ENCODE measurements around the gene ACOT8. TPM values are rescaled to one million over a fixed set of nuclear protein-coding genes. Genes with fewer than 3 reads are reported as not detected.
"Not testable (repeated sequence)": the region's sequence is repeated elsewhere in the genome, so short reads cannot be mapped to it uniquely, and the experiment has no call there.

The ACOT8 gene
- total and polyA plus RNA-seq, 4 experiments from 2014 or later: 30.6 to 54.3 (median 35.7) TPM

DNA sequence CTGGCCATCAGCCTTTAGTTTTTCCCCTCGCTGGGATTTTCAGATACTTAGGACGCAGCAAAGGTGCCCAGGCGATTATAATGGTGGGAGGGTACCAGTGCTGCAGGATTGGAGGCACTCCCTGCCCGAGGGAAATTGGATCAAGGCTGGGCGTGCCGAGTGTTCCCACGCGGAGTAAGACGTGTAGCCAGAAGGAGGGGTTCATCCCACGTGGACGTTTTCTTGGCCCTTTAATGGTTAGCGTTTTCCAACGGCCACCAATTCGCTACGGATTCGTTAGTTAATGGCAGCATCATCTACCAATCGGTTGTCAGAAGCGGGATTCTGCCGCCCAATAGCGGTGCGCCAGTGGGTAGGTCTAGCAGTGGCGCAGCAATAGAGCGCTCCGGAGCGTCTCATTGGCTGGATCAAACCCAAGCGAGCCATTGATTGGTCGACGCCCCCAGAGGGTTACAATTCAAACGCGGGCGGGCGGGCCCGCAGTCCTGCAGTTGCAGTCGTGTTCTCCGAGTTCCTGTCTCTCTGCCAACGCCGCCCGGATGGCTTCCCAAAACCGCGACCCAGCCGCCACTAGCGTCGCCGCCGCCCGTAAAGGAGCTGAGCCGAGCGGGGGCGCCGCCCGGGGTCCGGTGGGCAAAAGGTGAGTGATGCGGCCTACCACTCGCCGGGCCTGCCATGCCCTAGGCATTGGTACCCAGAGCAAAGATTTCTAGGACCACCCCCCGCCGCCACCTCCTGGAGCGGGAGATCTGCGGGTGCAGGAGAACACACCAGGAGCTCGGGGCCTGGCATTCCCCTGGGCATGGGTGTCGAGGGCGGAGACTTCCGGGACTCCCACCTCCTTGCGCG is 44.8 kb downstream of the ACOT8 start, which contains the start of gene UBE2C:
TSS of gene UBE2C (plus strand) at position 488 of the 849 bp plus-strand sequence. CDS start at position 540, 52 bp downstream.
- ChIA-PET POLR2A (ENCODE audit: partially characterized antibody) (interaction anchor here (0.6 to 1.8 kb wide), 8 partner anchors 9 to 160 kb away, joined by 3 to 8 read pairs (median 4); partner anchors contain the start of genes ACOT8, DNTTIP1, WFDC3 and ZNF335), CTCF (ENCODE audit: partially characterized antibody) (interaction anchor here (0.7 to 1.7 kb wide), 3 partner anchors 13 to 149 kb away, joined by 3 to 9 read pairs (median 4); no protein-coding TSS in a partner anchor)
- intact Hi-C loops (cut with micrococcal nuclease): loop anchor here (1.0 to 2.0 kb wide), 5 partner anchors 22 to 159 kb away; partner anchors contain the start of genes ACOT8, DNTTIP1, WFDC3 and ZSWIM1
- no peaks in the 10 kb centered on the region for H3K27me3 ChIP-seq (ENCODE audit: insufficient read depth, low read length)
- peak within 1 kb of the TSS; percentile 37 to 68 for H3K4me3 ChIP-seq (ENCODE audit: low read length in 2 of 2)
- Mint-ChIP-seq H3K36me3 (peaks cover 24 to 37% of the 10 kb centered on the region in 2 donors), H3K27me3 (no peaks in the 10 kb centered on the region), H3K27ac (peak within 1 kb of the TSS; percentile 53 to 89 (median 70)), H3K4me3 (peak within 1 kb of the TSS; percentile 82 to 92 (median 86)), H3K9me3 (no peaks in the 10 kb centered on the region), H3K4me1 (peaks cover 7 to 23% (median 14%) of the 10 kb centered on the region in 4 donors)
- peak within 1 kb of the TSS; percentile 44 for H3K27ac ChIP-seq (ENCODE audit: low read depth, low read length)
- H3K4me1 ChIP-seq (ENCODE audit: insufficient read depth, low read length): peaks cover 15% of the 10 kb centered on the region
- H3K9me3 ChIP-seq (ENCODE audit: control insufficient read depth in 1 of 2, low read length in 2 of 2): no peaks in the 10 kb centered on the region
- peak; percentile 92 to 96 (median 94) for DNase-seq
- peaks cover 12% of the 10 kb centered on the region for H3K36me3 ChIP-seq (ENCODE audit: insufficient read depth, low read length)

DNA sequence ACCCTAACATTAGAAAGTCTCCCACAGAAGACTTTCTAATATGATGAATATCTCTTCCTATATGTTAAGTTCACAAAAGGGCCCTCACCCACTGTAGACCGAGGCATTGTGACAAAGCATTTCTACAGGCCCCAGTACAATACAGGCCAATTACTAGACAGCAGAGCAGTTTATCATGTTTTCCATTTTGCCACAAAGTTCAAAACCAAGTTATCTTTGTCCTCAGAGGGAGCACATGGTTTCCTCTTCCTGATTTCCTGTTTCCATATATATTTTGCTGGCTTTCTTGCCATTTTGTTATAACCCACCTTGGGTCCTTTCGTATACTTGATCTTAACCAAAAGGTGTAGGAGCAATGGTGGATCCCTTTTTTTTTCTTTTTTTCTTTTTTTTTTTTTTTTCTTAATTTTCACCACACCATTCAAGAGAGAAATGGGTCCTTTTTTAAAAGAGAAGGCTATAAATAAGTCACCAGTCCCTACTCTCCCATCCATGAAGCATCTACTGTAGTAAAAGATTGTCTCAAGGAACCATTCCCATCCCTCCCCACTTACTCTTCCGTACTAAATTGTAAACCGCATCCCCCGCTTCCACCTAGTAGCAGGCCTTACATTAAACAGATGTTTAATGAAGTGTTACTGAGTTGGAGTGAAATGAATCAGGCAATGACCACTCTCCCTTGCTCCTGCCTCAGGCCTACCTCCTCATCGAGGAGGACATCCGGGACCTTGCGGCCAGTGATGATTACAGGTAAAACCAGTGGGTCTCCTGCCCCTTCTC is 46.8 kb downstream of the ACOT8 start:
- no peak overlapping the region for H3K27ac ChIP-seq (ENCODE audit: low read depth, low read length)
- POLR2A ChIA-PET (ENCODE audit: partially characterized antibody): interaction anchor here (1.0 kb wide), 1 partner anchor 435 kb away, joined by 3 read pairs; no protein-coding TSS in a partner anchor
- no peak overlapping the region for H3K4me3 ChIP-seq (ENCODE audit: low read length in 2 of 2)
- H3K27ac Mint-ChIP-seq: peak overlapping the region in 3 of 7 donors; percentile 34 to 66 (median 38)
- H3K4me3 Mint-ChIP-seq: no peak overlapping the region
- intact Hi-C loops (cut with micrococcal nuclease): no loop called here
- H3K27me3 ChIP-seq (ENCODE audit: insufficient read depth, low read length): no peaks in the 10 kb centered on the region
- H3K9me3 Mint-ChIP-seq: no peaks in the 10 kb centered on the region
- no peaks in the 10 kb centered on the region for H3K9me3 ChIP-seq (ENCODE audit: control insufficient read depth in 1 of 2, low read length in 2 of 2)
- peaks cover 23% of the 10 kb centered on the region for H3K36me3 ChIP-seq (ENCODE audit: insufficient read depth, low read length)
- peaks cover 15% of the 10 kb centered on the region for H3K4me1 ChIP-seq (ENCODE audit: insufficient read depth, low read length)
- no peaks in the 10 kb centered on the region for H3K27me3 Mint-ChIP-seq
- CTCF ChIA-PET (ENCODE audit: partially characterized antibody): interaction anchor here (1.7 kb wide), 1 partner anchor 11 kb away, joined by 9 read pairs; no protein-coding TSS in a partner anchor
- peaks cover 28 to 51% of the 10 kb centered on the region in 2 donors for H3K36me3 Mint-ChIP-seq
- no peak for DNase-seq
- H3K4me1 Mint-ChIP-seq: peaks cover 7 to 23% (median 14%) of the 10 kb centered on the region in 4 donors

DNA sequence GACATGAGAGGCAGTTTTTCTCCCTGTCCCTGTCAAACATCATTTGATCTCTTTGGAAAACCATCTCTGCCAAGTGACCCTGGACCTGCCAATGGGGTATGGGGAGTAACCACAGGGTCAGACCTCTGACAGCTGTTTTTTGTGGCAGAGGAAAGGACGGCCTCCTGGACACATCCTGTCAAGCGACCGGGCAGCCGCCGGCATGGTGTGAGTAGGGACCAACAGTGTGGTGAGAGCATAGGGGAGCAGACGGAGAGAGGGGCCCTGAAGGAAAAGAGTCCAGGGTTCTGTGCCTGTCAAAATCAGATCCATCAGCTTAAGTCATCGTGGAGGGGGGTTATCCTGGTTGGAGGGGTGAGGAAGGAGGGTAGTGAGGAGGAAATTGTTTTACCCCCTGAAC is 55.3 kb downstream of the ACOT8 start:
- no peaks in the 10 kb centered on the region for H3K27me3 ChIP-seq (ENCODE audit: insufficient read depth, low read length)
- H3K36me3 ChIP-seq (ENCODE audit: insufficient read depth, low read length): peaks cover 53% of the 10 kb centered on the region
- H3K36me3 Mint-ChIP-seq: peaks cover 33 to 47% of the 10 kb centered on the region in 2 donors
- ChIA-PET CTCF (ENCODE audit: partially characterized antibody) (interaction anchor here (1.4 kb wide), 1 partner anchor 10 kb away, joined by 4 read pairs; the partner anchor contains the start of genes DNTTIP1 and WFDC3), POLR2A (ENCODE audit: partially characterized antibody) (no interaction called here)
- no peak overlapping the region for H3K4me3 ChIP-seq (ENCODE audit: low read length in 2 of 2)
- H3K9me3 Mint-ChIP-seq: no peaks in the 10 kb centered on the region
- no peaks in the 10 kb centered on the region for H3K27me3 Mint-ChIP-seq
- H3K27ac ChIP-seq (ENCODE audit: low read depth, low read length): no peak overlapping the region
- H3K27ac Mint-ChIP-seq: peak overlapping the region in 2 of 7 donors; percentile 32 to 42
- H3K4me1 Mint-ChIP-seq: peaks cover 4 to 11% (median 8%) of the 10 kb centered on the region in 4 donors
- peaks cover 7% of the 10 kb centered on the region for H3K4me1 ChIP-seq (ENCODE audit: insufficient read depth, low read length)
- DNase-seq: no peak
- H3K4me3 Mint-ChIP-seq: no peak overlapping the region
- intact Hi-C loops (cut with micrococcal nuclease): no loop called here
- H3K9me3 ChIP-seq (ENCODE audit: control insufficient read depth in 1 of 2, low read length in 2 of 2): no peaks in the 10 kb centered on the region

DNA sequence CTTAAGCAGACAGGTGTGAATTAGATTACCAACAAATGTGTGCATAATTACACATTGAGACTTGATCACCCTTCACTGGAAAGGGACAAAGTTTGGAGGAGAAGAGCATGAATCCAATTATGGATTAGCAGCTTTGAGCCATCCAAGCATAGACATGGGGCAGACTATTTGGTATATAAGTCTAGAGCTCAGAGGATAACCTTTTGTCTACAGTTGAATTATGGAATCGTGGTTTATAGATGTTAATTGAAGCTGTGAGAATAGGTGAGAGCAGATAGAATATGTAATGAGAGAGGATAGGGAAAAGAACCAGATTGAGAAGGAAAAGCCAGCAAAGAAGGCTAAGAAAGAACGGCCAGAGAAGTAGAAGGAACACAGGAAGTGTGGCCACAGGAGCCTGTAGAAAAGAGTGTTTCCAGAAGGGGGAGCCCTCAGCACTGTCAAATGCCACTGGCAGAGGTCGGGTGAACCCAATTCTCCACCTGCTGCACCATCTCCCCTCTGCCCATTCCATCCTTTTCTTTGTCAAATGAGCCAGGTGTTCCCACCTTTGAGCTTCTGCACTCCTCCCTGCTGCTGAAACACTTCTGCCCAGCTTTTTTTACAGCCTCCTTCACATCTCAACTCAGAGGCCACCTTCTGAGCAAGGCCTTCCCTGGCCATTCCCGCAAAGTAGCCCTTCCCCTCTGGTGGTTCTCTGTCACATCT is 58.1 kb downstream of the ACOT8 start:
- ChIA-PET CTCF (ENCODE audit: partially characterized antibody) (interaction anchor here (0.6 to 3.2 kb wide), 32 partner anchors 8 to 1722 kb away, joined by 3 to 54 read pairs (median 6); partner anchors contain the start of genes ACOT8, CTSA, NEURL2 and PCIF1), POLR2A (ENCODE audit: partially characterized antibody) (interaction anchor here (0.5 to 1.9 kb wide), 4 partner anchors 18 to 172 kb away, joined by 3 to 24 read pairs (median 4); partner anchors contain the start of genes PCIF1 and ZNF335)
- DNase-seq: peak; percentile 56 to 62 (median 60)
- Mint-ChIP-seq H3K9me3 (no peaks in the 10 kb centered on the region), H3K4me1 (peaks cover 4 to 11% (median 8%) of the 10 kb centered on the region in 4 donors), H3K36me3 (peaks cover 30 to 42% of the 10 kb centered on the region in 2 donors), H3K27ac (peak overlapping the region in 6 of 7 donors; percentile 3 to 89 (median 46)), H3K4me3 (no peak overlapping the region), H3K27me3 (no peaks in the 10 kb centered on the region)
- H3K4me1 ChIP-seq (ENCODE audit: insufficient read depth, low read length): peaks cover 7% of the 10 kb centered on the region
- intact Hi-C loops (cut with micrococcal nuclease): loop anchor here (1.0 to 10.0 kb wide), 4 partner anchors 56 to 886 kb away; partner anchors contain the start of genes ACOT8, CTSA, NEURL2 and TP53RK
- H3K4me3 ChIP-seq (ENCODE audit: low read length in 2 of 2): no peak overlapping the region
- peaks cover 46% of the 10 kb centered on the region for H3K36me3 ChIP-seq (ENCODE audit: insufficient read depth, low read length)
- no peaks in the 10 kb centered on the region for H3K9me3 ChIP-seq (ENCODE audit: control insufficient read depth in 1 of 2, low read length in 2 of 2)
- no peak overlapping the region for H3K27ac ChIP-seq (ENCODE audit: low read depth, low read length)
- no peaks in the 10 kb centered on the region for H3K27me3 ChIP-seq (ENCODE audit: insufficient read depth, low read length)

DNA sequence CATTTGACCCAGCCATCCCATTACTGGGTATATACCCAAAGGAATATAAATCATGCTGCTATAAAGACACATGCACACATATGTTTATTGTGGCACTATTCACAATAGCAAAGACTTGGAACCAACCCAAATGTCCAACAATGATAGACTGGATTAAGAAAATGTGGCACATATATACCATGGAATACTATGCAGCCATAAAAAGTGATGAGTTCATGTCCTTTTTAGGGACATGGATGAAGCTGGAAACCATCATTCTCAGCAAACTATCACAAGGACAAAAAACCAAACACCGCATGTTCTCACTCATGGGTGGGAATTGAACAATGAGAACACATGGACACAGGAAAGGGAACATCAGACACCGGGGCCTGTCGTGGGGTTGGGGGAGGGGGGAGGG is 59.2 kb downstream of the ACOT8 start:
- H3K27me3 ChIP-seq (ENCODE audit: insufficient read depth, low read length); H3K9me3 Mint-ChIP-seq; H3K27ac Mint-ChIP-seq; DNase-seq; H3K27me3 Mint-ChIP-seq; H3K27ac ChIP-seq (ENCODE audit: low read depth, low read length); H3K4me3 ChIP-seq (ENCODE audit: low read length in 2 of 2); H3K4me3 Mint-ChIP-seq; H3K9me3 ChIP-seq (ENCODE audit: control insufficient read depth in 1 of 2, low read length in 2 of 2); H3K4me1 ChIP-seq (ENCODE audit: insufficient read depth, low read length): not testable (repeated sequence)
- peaks cover 36% of the 10 kb centered on the region for H3K36me3 ChIP-seq (ENCODE audit: insufficient read depth, low read length)
- intact Hi-C loops (cut with micrococcal nuclease): loop anchor here (10.0 kb wide), 2 partner anchors 57 to 887 kb away; partner anchors contain the start of genes ACOT8, TP53RK and ZSWIM3
- Mint-ChIP-seq H3K4me1 (peaks cover 5 to 16% (median 8%) of the 10 kb centered on the region in 4 donors), H3K36me3 (peaks cover 26 to 38% of the 10 kb centered on the region in 2 donors)
- ChIA-PET POLR2A (ENCODE audit: partially characterized antibody) (interaction anchor here (1.9 kb wide), 1 partner anchor 173 kb away, joined by 24 read pairs; the partner anchor contains the start of gene ZNF335), CTCF (ENCODE audit: partially characterized antibody) (interaction anchor here (1.6 to 3.2 kb wide), 11 partner anchors 9 to 189 kb away, joined by 4 to 54 read pairs (median 11); partner anchors contain the start of genes ACOT8, PCIF1 and ZNF335)

DNA sequence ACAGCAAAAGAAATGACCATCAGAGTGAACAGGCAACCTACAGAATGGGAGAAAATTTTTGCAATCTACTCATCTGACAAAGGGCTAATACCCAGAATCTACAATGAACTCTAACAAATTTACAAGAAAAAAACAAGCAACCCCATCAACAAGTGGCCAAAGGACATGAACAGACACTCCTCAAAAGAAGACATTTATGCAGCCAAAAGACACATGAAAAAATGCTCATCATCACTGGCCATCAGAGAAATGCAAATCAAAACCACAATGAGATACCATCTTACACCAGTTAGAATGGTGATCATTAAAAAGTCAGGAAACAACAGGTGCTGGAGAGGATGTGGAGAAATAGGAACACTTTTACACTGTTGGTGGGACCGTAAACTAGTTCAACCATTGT is 59.7 kb downstream of the ACOT8 start:
- H3K27me3 Mint-ChIP-seq; DNase-seq; H3K27ac ChIP-seq (ENCODE audit: low read depth, low read length); POLR2A ChIA-PET (ENCODE audit: partially characterized antibody); H3K9me3 ChIP-seq (ENCODE audit: control insufficient read depth in 1 of 2, low read length in 2 of 2); H3K27me3 ChIP-seq (ENCODE audit: insufficient read depth, low read length); H3K9me3 Mint-ChIP-seq; H3K4me3 ChIP-seq (ENCODE audit: low read length in 2 of 2); H3K4me3 Mint-ChIP-seq; CTCF ChIA-PET (ENCODE audit: partially characterized antibody): not testable (repeated sequence)
- Mint-ChIP-seq H3K4me1 (peaks cover 9 to 21% (median 13%) of the 10 kb centered on the region in 4 donors), H3K36me3 (peaks cover 23 to 37% of the 10 kb centered on the region in 2 donors), H3K27ac (peak overlapping the region in 2 of 7 donors; percentile 13 to 64)
- Histone ChIP-seq H3K36me3 (ENCODE audit: insufficient read depth, low read length) (peaks cover 31% of the 10 kb centered on the region), H3K4me1 (ENCODE audit: insufficient read depth, low read length) (peaks cover 14% of the 10 kb centered on the region)
- intact Hi-C loops (cut with micrococcal nuclease): loop anchor here (10.0 kb wide), 2 partner anchors 57 to 887 kb away; partner anchors contain the start of genes ACOT8, TP53RK and ZSWIM3

Data from CD4-positive, alpha-beta memory T cell (primary cell).